ENCODE data around the gene DRAXIN.

GRCh38 chr1:11761988-11762406 is 70.5 kb downstream of the DRAXIN start, which contains the start of gene C1orf167:
- no peak for TF ChIP-seq SPI1 (IDR thresholded peaks at IDR 0.05; ENCODE audit: low read depth, low read length)
- no peak for TF ChIP-seq POLR2A (IDR thresholded peaks at IDR 0.05; ENCODE audit: low read depth, low read length)
- no peak for TF ChIP-seq POLR2AphosphoS5 (IDR thresholded peaks at IDR 0.05; ENCODE audit: low read depth, low read length)
- no peak for TF ChIP-seq POU2F2 (IDR thresholded peaks at IDR 0.05; ENCODE audit: low read depth, low read length)
- TF ChIP-seq TAF1 (IDR thresholded peaks at IDR 0.05; ENCODE audit: low read depth, low read length), result no peak
